MM.1S (cell line): ENCODE measurements around the gene CDC14A.
A peak's percentile ranks its signal among the peaks of the same experiment; 100 is the strongest.

Source experiments
- DNase-seq: peaks from one replicate; pipeline ENCODE4 v3.0.0-alpha.2; 2015
- H2AFZ ChIP-seq: fragments of 300-600 bp; sonication (generic); 2 replicates; pipeline ENCODE4 v1.6.0; 2016; ENCODE audit warnings: antibody characterized with exemption, low read length
- H3F3A ChIP-seq: fragments of 300-600 bp; sonication (generic); 2 replicates; pipeline ENCODE4 v1.6.1; 2016; ENCODE audit warnings: mild to moderate bottlenecking, antibody characterized with exemption, low read length, moderate library complexity, mixed read lengths; ENCODE audit not compliant: insufficient read depth
- H3K27ac ChIP-seq: fragments of 300-600 bp; sonication (generic); 2 replicates; pipeline ENCODE4 v1.5.1; 2016; ENCODE audit warnings: mild to moderate bottlenecking, low read length
- H3K27me3 ChIP-seq: fragments of 300-600 bp; sonication (generic); replicated peaks from 2 replicates; pipeline ENCODE4 v1.6.0; 2016; ENCODE audit warnings: low read length; ENCODE audit not compliant: insufficient read depth
- H3K36me3 ChIP-seq: fragments of 300-600 bp; sonication (generic); replicated peaks from 2 replicates; pipeline ENCODE4 v1.6.1; 2016; ENCODE audit warnings: mild to moderate bottlenecking, low read length, mixed read lengths; ENCODE audit not compliant: insufficient read depth
- H3K4me1 ChIP-seq: fragments of 300-600 bp; sonication (generic); 2 replicates; pipeline ENCODE4 v1.6.1; 2016; ENCODE audit warnings: low read length, mixed read lengths
- H3K4me2 ChIP-seq: fragments of 300-600 bp; sonication (generic); 2 replicates; pipeline ENCODE4 v1.6.0; 2016; ENCODE audit warnings: low read depth, low read length
- H3K4me3 ChIP-seq: fragments of 300-600 bp; sonication (generic); 2 replicates; pipeline ENCODE4 v1.5.1; 2016; ENCODE audit warnings: low read length, mixed read lengths
- H3K79me2 ChIP-seq: fragments of 300-600 bp; sonication (generic); 2 replicates; pipeline ENCODE4 v1.6.1; 2016; ENCODE audit warnings: mixed run types, low read length, mixed read lengths
- H3K9ac ChIP-seq: fragments of 300-600 bp; sonication (generic); 2 replicates; pipeline ENCODE4 v1.6.1; 2016; ENCODE audit warnings: low read length, mixed read lengths
- H3K9me2 ChIP-seq: fragments of 300-600 bp; sonication (generic); replicated peaks from 2 replicates; pipeline ENCODE4 v1.6.1; 2016; ENCODE audit warnings: mild to moderate bottlenecking, low read length, mixed read lengths; ENCODE audit not compliant: insufficient read depth
- H3K9me3 ChIP-seq: fragments of 300-600 bp; sonication (generic); replicated peaks from 2 replicates; pipeline ENCODE4 v1.6.1; 2016; ENCODE audit warnings: mild to moderate bottlenecking, low read length, mixed read lengths; ENCODE audit not compliant: insufficient read depth
- H4K20me1 ChIP-seq: fragments of 300-600 bp; sonication (generic); 2 replicates; pipeline ENCODE4 v1.6.1; 2016; ENCODE audit warnings: mild to moderate bottlenecking, low read length, moderate library complexity, mixed read lengths; ENCODE audit not compliant: insufficient read depth
- EZH2 ChIP-seq: fragments of 300-600 bp; sonication (generic); optimal IDR thresholded peaks from 2 replicates; pipeline ENCODE3; 2017; ENCODE audit warnings: low read depth, mild to moderate bottlenecking, antibody characterized with exemption, low read length, mixed read lengths
- EZH2phosphoT487 ChIP-seq: fragments of 300-600 bp; sonication (generic); IDR thresholded peaks from 2 replicates; pipeline ENCODE4 v1.6.1; 2018; ENCODE audit warnings: antibody characterized with exemption, low read length
- TF ChIP-seq, protein P1 (sequence below): fragments of 300-600 bp; sonication (generic); IDR thresholded peaks from 2 replicates; pipeline ENCODE4 v1.5.1; 2016; ENCODE audit warnings: antibody characterized with exemption, low read length, mixed read lengths

The CDC14A gene

DNA sequence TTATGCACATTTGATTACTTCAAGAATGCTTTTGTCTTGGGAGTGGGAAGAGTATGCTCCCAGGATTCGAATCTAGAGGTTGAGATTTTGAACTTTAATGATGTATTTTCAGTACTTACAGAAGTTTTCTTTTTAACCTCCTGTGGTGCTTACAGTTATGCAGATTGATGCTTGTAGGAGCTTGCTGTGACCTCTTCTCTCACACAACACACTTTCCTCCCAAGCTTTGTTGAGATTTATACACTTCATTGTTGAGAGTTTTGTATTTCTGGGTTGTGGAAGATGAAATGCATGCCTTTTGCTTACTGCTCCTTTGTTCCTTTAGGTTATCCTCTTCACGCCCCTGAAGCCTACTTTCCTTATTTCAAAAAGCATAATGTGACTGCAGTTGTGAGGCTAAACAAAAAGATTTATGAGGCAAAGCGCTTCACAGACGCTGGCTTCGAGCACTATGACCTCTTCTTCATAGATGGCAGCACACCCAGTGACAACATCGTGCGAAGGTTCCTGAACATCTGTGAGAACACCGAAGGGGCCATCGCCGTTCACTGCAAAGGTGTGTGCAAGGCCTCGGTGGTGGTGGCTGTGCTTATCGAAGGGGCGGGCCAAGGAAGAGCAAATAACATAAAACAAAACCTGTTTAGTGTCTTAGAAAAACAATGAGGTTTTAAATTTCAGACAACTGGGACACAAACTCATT lies 110.2 kb downstream of the CDC14A start:
- Histone ChIP-seq H3K27ac (no peak overlapping the region), H3K4me3 (no peak overlapping the region), H3K9me3 (no peaks in the 10 kb centered on the region), H3K27me3 (no peaks in the 10 kb centered on the region), H3K79me2 (no peaks in the 10 kb centered on the region), H4K20me1 (no peaks in the 10 kb centered on the region), H3K4me1 (0 out of 2 replicates have a peak, but pooled peaks cover 3% of the 10 kb centered on the region), H3K9me2 (no peaks in the 10 kb centered on the region), H2AFZ (no peak overlapping the region), H3K4me2 (no peak overlapping the region), H3F3A (no peaks in the 10 kb centered on the region), H3K9ac (no peak overlapping the region), H3K36me3 (no peaks in the 10 kb centered on the region)
- TF ChIP-seq EZH2 = no peak
- TF ChIP-seq, protein P1, sequence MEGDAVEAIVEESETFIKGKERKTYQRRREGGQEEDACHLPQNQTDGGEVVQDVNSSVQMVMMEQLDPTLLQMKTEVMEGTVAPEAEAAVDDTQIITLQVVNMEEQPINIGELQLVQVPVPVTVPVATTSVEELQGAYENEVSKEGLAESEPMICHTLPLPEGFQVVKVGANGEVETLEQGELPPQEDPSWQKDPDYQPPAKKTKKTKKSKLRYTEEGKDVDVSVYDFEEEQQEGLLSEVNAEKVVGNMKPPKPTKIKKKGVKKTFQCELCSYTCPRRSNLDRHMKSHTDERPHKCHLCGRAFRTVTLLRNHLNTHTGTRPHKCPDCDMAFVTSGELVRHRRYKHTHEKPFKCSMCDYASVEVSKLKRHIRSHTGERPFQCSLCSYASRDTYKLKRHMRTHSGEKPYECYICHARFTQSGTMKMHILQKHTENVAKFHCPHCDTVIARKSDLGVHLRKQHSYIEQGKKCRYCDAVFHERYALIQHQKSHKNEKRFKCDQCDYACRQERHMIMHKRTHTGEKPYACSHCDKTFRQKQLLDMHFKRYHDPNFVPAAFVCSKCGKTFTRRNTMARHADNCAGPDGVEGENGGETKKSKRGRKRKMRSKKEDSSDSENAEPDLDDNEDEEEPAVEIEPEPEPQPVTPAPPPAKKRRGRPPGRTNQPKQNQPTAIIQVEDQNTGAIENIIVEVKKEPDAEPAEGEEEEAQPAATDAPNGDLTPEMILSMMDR = no peak
- no peak for TF ChIP-seq EZH2phosphoT487
- no peak for DNase-seq

- DNase-seq = peak; percentile 36
- H3K9ac ChIP-seq = no peak overlapping the region
- no peaks in the 10 kb centered on the region for H3F3A ChIP-seq
- no peaks in the 10 kb centered on the region for H3K79me2 ChIP-seq
- H3K27ac ChIP-seq = no peak overlapping the region
- H3K4me1 ChIP-seq = 0 out of 2 replicates have a peak, but pooled peaks cover 3% of the 10 kb centered on the region
- no peak overlapping the region for H2AFZ ChIP-seq
- H4K20me1 ChIP-seq = no peaks in the 10 kb centered on the region
- no peaks in the 10 kb centered on the region for H3K9me3 ChIP-seq
- TF ChIP-seq, protein P1 = peak; percentile 65
- TF ChIP-seq EZH2 (no peak), EZH2phosphoT487 (no peak)
- H3K4me2 ChIP-seq = no peak overlapping the region
- no peaks in the 10 kb centered on the region for H3K36me3 ChIP-seq
- H3K4me3 ChIP-seq = no peak overlapping the region
- H3K9me2 ChIP-seq = no peaks in the 10 kb centered on the region
- H3K27me3 ChIP-seq = no peaks in the 10 kb centered on the region
Measured at GRCh38 chr1:100463791-100464424, 111.6 kb downstream of the CDC14A start.

DNA sequence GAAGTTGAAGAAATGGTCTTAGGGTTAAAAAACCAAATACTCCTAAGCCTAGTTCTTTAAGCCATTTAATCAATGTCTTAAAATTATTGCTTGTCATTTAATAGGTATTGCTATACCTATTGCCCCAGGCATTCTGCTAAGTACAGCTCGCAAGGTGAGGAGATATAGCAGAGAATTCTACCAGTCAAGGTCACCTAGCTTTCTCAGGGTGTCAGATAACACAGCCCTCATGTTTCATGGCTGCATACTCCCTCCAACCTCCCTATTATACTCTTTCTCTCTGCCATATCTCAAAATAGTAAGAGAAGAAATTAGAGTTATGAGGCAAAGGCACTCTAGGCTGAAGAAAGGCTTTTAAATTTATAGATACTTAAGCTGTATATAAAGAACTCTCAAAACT lies 117.3 kb downstream of the CDC14A start:
- Histone ChIP-seq H3K9me3 (no peaks in the 10 kb centered on the region), H3K4me1 (no peaks in the 10 kb centered on the region), H3K79me2 (no peaks in the 10 kb centered on the region), H3K9me2 (no peaks in the 10 kb centered on the region), H3K9ac (no peak overlapping the region), H2AFZ (no peak overlapping the region), H3F3A (no peaks in the 10 kb centered on the region), H3K4me2 (no peak overlapping the region), H3K4me3 (no peak overlapping the region), H3K27me3 (no peaks in the 10 kb centered on the region), H3K27ac (no peak overlapping the region), H4K20me1 (no peaks in the 10 kb centered on the region), H3K36me3 (no peaks in the 10 kb centered on the region)
- DNase-seq = no peak
- TF ChIP-seq, protein P1 = no peak
